ENCODE results near the gene EME1.

EME1 gene

GRCh38 chr17:50381920-50382319 is 8.9 kb downstream of the EME1 start:
- H3K4me3 ChIP-seq (ENCODE audit: low read depth, low read length): no peak overlapping the region
- no peak for TF ChIP-seq CTCF (IDR thresholded peaks at IDR 0.05; ENCODE audit: low read depth, low read length, missing control alignments)

GRCh38 chr17:50382931-50383330 is 9.9 kb downstream of the EME1 start:
- no peak for DNase-seq (ENCODE audit: low read depth)
- no peak overlapping the region for H3K4me3 ChIP-seq (ENCODE audit: low read depth, low read length)
- TF ChIP-seq CTCF (IDR thresholded peaks at IDR 0.05; ENCODE audit: low read depth, low read length, missing control alignments): no peak

More at GRCh38 chr17:50381920-50382319, 8.9 kb downstream of the EME1 start:
- DNase-seq (ENCODE audit: low read depth): no peak

GRCh38 chr17:50386510-50386909 is 13.5 kb downstream of the EME1 start:
- DNase-seq (ENCODE audit: low read depth): no peak
- no peak overlapping the region for H3K4me3 ChIP-seq (ENCODE audit: low read depth, low read length)
- TF ChIP-seq CTCF (IDR thresholded peaks at IDR 0.05; ENCODE audit: low read depth, low read length, missing control alignments): no peak

- H3K4me3 ChIP-seq (ENCODE audit: low read depth, low read length): no peak overlapping the region
- no peak for TF ChIP-seq CTCF (IDR thresholded peaks at IDR 0.05; ENCODE audit: low read depth, low read length, missing control alignments)
- no peak for DNase-seq (ENCODE audit: low read depth)
These were observed 15.7 kb downstream of the EME1 start for GRCh38 chr17:50388728-50389127.

- TF ChIP-seq CTCF (IDR thresholded peaks at IDR 0.05; ENCODE audit: low read depth, low read length, missing control alignments): no peak
- H3K4me3 ChIP-seq (ENCODE audit: low read depth, low read length): no peak overlapping the region
- DNase-seq (ENCODE audit: low read depth): no peak
These were observed 16.5 kb downstream of the EME1 start for GRCh38 chr17:50389534-50389933.

GRCh38 chr17:50392621-50393020 is 19.6 kb downstream of the EME1 start:
- DNase-seq (ENCODE audit: low read depth): no peak
- no peak overlapping the region for H3K4me3 ChIP-seq (ENCODE audit: low read depth, low read length)
- no peak for TF ChIP-seq CTCF (IDR thresholded peaks at IDR 0.05; ENCODE audit: low read depth, low read length, missing control alignments)

GRCh38 chr17:50393700-50394099 is 20.7 kb downstream of the EME1 start:
- no peak for TF ChIP-seq CTCF (IDR thresholded peaks at IDR 0.05; ENCODE audit: low read depth, low read length, missing control alignments)
- no peak for DNase-seq (ENCODE audit: low read depth)

More at GRCh38 chr17:50393700-50394099, 20.7 kb downstream of the EME1 start:
- H3K4me3 ChIP-seq (ENCODE audit: low read depth, low read length): no peak overlapping the region

Measured in GM12864 (cell line).